ENCODE data around the gene PYM1.

Gene PYM1

GRCh38 chr12:55927588-55928502 lies at the start of gene PYM1:
PYM1 (minus strand) TSS chr12:55927894; CDS start chr12:55927761, 133 bp downstream.
- peak; percentile 45 for DNase-seq (ENCODE audit: low read depth)

- no peak for DNase-seq (ENCODE audit: low read depth)
Measured at GRCh38 chr12:55974308-55974730, 46.6 kb upstream of the PYM1 start.

- DNase-seq (ENCODE audit: low read depth): peak; percentile 93
Measured at GRCh38 chr12:55973599-55974307, 46.1 kb upstream of the PYM1 start, which contains the start of gene RAB5B. RAB5B (plus strand) TSS chr12:55974078; CDS start chr12:55986961, 12,883 bp downstream.

GRCh38 chr12:55972911-55973598 lies 45.4 kb upstream of the PYM1 start:
- no peak for DNase-seq (ENCODE audit: low read depth)

- no peak for DNase-seq (ENCODE audit: low read depth)
Measured at GRCh38 chr12:55972456-55972855, 44.8 kb upstream of the PYM1 start.

- DNase-seq (ENCODE audit: low read depth): no peak
Measured at GRCh38 chr12:55972042-55972441, 44.3 kb upstream of the PYM1 start.

GRCh38 chr12:55970775-55971174 lies 43.1 kb upstream of the PYM1 start:
- DNase-seq (ENCODE audit: low read depth): no peak

- no peak for DNase-seq (ENCODE audit: low read depth)
Measured at GRCh38 chr12:55969356-55969755, 41.7 kb upstream of the PYM1 start.

- peak; percentile 89 for DNase-seq (ENCODE audit: low read depth)
Measured at GRCh38 chr12:55966408-55967281, 39.0 kb upstream of the PYM1 start, which contains the start of gene CDK2. CDK2 (plus strand) TSS chr12:55966830; CDS start chr12:55967009, 179 bp downstream.

GRCh38 chr12:55965941-55966407 lies 38.3 kb upstream of the PYM1 start, which contains the start of gene PMEL:
PMEL (minus strand) TSS chr12:55966042; CDS start chr12:55966011, 31 bp downstream.
- no peak for DNase-seq (ENCODE audit: low read depth)

GRCh38 chr12:55965240-55965639 lies 37.5 kb upstream of the PYM1 start:
- DNase-seq (ENCODE audit: low read depth): no peak

GRCh38 chr12:55963760-55964159 lies 36.1 kb upstream of the PYM1 start:
- no peak for DNase-seq (ENCODE audit: low read depth)

- no peak for DNase-seq (ENCODE audit: low read depth)
Measured at GRCh38 chr12:55957106-55957859, 29.6 kb upstream of the PYM1 start.

- no peak for DNase-seq (ENCODE audit: low read depth)
Measured at GRCh38 chr12:55955800-55956508, 28.3 kb upstream of the PYM1 start.

GRCh38 chr12:55955344-55955743 lies 27.6 kb upstream of the PYM1 start:
- DNase-seq (ENCODE audit: low read depth): no peak

- no peak for DNase-seq (ENCODE audit: low read depth)
Measured at GRCh38 chr12:55946553-55946952, 18.9 kb upstream of the PYM1 start.

- no peak for DNase-seq (ENCODE audit: low read depth)
Measured at GRCh38 chr12:55942577-55943136, 15.0 kb upstream of the PYM1 start.

GRCh38 chr12:55942055-55942454 lies 14.4 kb upstream of the PYM1 start:
- DNase-seq (ENCODE audit: low read depth): no peak

GRCh38 chr12:55940065-55940732 lies 12.5 kb upstream of the PYM1 start:
- DNase-seq (ENCODE audit: low read depth): peak; percentile 67

All from stimulated activated CD8-positive, alpha-beta memory T cell treated with anti-CD3 and anti-CD28 coated beads, Interleukin-7, amount 100 ng/mL, for 24 hours (primary cell).